ENCODE data around the gene RPS6KC1. TPM values are rescaled to one million over a fixed set of nuclear protein-coding genes. Genes with fewer than 3 reads are reported as not detected.

RPS6KC1 gene, protein sequence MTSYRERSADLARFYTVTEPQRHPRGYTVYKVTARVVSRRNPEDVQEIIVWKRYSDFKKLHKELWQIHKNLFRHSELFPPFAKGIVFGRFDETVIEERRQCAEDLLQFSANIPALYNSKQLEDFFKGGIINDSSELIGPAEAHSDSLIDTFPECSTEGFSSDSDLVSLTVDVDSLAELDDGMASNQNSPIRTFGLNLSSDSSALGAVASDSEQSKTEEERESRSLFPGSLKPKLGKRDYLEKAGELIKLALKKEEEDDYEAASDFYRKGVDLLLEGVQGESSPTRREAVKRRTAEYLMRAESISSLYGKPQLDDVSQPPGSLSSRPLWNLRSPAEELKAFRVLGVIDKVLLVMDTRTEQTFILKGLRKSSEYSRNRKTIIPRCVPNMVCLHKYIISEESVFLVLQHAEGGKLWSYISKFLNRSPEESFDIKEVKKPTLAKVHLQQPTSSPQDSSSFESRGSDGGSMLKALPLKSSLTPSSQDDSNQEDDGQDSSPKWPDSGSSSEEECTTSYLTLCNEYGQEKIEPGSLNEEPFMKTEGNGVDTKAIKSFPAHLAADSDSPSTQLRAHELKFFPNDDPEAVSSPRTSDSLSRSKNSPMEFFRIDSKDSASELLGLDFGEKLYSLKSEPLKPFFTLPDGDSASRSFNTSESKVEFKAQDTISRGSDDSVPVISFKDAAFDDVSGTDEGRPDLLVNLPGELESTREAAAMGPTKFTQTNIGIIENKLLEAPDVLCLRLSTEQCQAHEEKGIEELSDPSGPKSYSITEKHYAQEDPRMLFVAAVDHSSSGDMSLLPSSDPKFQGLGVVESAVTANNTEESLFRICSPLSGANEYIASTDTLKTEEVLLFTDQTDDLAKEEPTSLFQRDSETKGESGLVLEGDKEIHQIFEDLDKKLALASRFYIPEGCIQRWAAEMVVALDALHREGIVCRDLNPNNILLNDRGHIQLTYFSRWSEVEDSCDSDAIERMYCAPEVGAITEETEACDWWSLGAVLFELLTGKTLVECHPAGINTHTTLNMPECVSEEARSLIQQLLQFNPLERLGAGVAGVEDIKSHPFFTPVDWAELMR
- 13.4 and 28.9 TPM in 2 replicates for total RNA-seq

DNA sequence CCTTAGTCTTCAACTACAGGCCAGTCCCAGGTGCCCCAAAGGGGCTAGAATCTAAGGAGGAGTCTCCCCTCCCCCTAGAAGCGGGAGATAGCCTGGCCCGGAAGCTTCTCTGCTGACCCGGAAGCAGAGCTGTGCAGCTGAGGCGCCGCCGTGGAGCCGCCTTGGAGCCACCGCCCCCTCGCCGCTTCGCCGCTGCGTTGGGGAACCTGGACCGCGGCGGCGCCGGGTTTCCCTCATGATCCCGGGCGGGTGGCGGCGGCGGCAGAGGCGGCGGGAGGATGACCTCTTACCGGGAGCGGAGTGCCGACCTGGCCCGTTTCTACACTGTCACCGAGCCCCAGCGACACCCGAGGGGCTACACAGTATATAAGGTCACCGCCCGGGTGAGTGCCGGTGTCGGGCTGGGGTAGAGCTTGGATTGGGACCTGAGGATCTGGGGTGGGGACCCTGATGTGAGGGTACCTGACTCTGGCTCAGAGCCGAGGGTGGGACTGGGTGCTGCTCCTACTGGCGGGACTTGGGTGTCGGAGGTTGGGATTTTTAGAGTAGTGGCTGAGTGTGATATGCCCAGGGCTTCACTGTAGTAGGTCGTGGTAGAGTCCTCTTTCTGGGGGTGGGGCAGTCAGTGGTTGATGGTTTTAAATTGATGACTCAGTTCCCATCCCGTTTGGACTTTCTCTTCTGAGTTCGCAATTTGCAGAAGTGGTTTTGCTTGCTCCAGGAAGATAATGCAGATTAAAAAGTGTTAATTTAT, at the start of gene RPS6KC1:
Gene RPS6KC1, plus strand, starts transcription at position 115 of the 754 bp plus-strand sequence. Its CDS starts 164 bp downstream, at position 279.

DNA sequence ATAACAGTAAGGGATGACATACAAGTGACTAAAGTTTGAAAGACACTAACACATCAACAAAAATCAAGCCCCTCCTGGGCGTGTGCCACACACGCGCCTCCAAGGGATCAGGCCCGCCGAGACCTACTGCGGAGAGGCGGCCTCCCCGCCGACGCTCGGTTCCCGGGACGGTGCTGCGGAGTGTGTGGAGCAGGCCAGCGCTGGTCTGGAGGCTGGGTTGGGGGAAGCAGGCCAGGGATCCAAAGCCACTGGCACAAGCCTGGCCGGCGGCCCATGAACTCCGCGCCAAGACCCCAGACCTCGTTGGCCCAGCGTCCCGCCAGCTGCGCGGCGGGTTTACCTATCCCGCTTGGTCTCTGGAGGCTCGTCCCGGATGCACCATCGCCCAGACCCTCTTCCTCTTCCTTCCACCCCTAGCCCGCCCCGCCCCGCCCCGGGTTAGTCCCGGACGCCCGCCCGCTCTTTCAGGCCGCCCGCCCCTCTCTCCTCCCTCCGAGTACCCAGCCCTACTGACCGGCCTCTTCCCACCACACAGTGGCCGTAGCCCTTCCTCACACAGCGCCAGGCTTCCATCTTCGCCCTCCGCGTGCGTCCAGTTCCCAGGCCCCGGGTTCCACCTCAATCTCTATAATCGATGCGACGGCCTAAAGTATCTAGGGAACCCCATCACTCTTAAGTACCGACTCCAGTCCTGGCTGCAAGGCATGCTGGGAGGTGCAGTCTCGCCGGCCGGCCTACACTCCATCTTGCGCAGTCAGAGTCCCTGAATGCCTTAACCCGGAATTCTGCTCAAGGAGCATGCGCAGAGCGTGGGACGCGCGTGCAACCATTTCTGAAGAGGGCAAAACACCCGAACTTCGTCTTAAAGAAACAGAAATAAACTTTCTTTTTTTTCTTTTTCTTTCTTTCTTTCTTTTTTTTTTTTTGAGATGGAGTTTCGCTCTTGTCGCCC, 35.7 kb upstream of the RPS6KC1 start, which contains the start of gene ANGEL2:
Gene ANGEL2, minus strand, starts transcription at position 769 of the 952 bp plus-strand sequence. Its CDS starts 196 bp downstream, at position 573.

Other genes starting within 250 kb of the RPS6KC1 start
- not detected in 2 replicates for gene SPATA45, start 203.6 kb upstream of the RPS6KC1 start, total RNA-seq
- gene FLVCR1, start 193.0 kb upstream of the RPS6KC1 start, total RNA-seq, result 7.8 and 8.6 TPM in 2 replicates
- gene VASH2, start 100.7 kb upstream of the RPS6KC1 start, total RNA-seq, result 0.31 TPM in 1 of 2 replicates, not detected in the other
- 25.9 and 43.7 TPM in 2 replicates for gene ANGEL2, start 35.4 kb upstream of the RPS6KC1 start, total RNA-seq

Data from bladder microvascular endothelial cell (primary cell).